NCI-H2029 (cell line): ENCODE data around the gene LCE6A.

Source experiments
- DNase-seq: peaks from one replicate; lab custom pipeline; 2025; lab: John Stamatoyannopoulos, UW

The LCE6A gene

DNA sequence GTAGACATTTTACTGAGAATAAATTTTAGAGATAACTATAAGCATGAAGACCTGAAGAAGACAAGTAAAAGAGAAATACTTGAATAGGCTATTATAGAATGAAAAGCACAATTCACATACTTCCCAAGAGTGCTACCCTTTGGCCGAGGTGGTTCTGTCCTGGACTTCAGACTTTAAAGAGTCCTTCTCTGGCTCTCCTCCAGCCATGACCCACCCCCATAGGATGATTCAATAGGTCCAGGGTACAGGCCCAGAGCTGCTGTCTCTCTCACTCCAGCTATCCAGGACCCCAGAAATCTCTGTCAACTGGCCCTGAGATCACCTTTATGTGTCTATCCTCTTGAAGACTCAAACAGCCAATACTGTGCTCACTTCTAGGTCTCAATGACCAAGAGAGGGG lies 34.2 kb downstream of the LCE6A start:
- no peak for DNase-seq

- no peak for DNase-seq
Measured at GRCh38 chr1:152878042-152878441, 35.4 kb downstream of the LCE6A start, which contains the start of gene SMCP. Gene SMCP (plus strand): TSS chr1:152878322. CDS start chr1:152884423, 6,101 bp downstream.

- DNase-seq = no peak
Measured at GRCh38 chr1:152879559-152880198, 37.0 kb downstream of the LCE6A start.

GRCh38 chr1:152880316-152880715 lies 37.7 kb downstream of the LCE6A start:
- no peak for DNase-seq

DNA sequence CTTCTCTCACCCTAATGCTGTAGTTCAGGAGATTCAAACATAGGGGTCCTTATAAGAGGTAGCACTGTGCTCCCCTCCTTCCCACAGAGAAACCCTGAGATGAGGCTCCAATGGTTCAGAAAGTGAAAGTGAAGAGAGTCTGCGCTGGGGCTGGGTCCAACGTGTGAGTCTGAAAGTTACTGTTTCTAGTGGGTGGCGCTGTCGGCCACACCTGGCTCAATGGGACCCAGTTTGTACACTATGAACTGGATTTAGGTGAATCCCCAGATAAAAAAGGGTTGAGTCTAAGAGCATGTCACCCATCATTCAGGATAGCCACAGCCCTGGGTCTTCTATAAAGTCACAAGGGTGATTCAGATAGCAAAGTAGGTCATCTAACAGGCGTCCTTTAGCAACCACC lies 38.3 kb downstream of the LCE6A start:
- no peak for DNase-seq

DNA sequence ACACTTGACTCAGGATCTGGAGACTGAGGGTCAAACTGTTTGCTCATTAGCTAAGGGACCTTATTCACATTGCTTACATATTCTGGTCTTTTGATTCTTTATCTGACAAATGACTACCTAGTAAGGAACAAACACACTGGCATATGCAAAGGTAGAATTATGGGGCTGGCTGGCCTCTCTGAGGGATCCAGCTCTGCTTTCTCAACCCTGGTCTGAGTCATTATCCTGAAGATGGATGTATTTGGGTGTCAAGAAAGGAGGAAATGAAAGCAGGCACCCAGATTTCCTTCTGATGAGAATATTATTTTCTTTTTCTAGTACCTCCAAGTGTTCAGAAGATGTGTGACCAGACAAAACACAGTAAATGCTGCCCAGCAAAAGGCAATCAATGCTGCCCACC lies 41.4 kb downstream of the LCE6A start:
- no peak for DNase-seq

DNA sequence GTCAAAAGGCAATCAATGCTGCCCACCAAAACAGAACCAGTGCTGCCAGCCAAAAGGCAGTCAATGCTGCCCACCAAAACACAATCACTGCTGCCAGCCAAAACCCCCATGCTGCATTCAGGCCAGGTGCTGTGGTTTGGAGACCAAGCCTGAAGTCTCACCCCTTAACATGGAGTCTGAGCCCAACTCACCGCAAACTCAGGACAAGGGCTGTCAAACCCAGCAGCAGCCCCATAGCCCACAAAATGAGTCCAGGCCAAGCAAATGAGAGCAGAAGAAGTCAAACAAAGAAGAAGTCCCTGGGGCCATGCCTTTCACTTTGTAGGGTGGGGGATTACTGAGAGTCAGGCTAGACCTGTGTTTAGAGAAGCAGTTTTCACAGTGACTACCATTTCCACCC lies 41.9 kb downstream of the LCE6A start:
- DNase-seq = no peak

DNA sequence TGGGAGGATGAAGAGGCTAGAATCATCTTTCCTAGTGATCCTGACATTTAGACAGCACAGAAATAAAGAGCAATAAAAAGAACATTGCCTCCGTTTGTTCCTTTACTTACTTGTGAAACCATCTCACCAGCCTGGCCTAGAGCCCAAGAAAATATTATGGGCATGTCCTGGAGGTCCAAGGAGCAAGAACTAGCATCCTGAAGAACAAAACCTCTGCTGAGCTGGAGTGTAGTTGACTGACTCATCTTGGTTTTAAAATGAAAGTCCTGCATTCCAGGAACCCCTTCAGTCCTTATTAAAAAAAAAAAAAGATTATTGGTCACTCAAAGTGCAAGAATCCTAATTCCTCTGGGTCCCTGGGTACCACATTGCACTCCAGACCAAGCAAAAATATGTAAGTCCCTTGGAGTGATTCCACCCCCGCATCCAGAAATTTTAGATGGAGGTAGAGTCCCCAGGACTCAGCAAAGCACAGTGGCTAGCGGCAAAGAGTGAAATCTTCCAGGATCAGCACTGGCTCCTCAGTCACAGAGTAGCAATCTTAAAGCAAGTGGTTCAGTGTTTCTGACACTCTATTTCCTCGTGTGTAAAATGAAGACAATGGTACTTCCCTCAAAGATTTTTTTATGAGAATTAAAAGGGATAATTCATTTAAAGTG lies 42.4 kb downstream of the LCE6A start:
- no peak for DNase-seq

DNA sequence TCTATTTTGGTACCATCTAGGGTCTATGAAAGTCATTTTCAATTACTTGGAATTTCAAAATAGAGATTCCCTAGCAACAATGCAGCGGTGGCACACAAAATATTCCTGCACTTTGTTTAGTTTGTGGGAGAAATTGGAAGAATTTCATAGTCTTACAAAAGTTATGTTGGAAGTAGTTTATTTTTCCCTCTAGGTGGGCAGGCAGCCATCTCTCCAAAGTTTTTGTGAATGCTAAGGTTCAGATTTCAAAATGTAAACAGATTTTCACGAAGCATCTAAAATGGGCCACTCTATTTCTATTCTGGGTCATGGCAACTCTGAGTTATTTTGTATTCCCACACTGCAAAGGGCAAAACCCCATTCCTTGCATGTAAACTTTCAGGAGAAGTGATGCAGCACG lies 43.4 kb downstream of the LCE6A start:
- no peak for DNase-seq

DNA sequence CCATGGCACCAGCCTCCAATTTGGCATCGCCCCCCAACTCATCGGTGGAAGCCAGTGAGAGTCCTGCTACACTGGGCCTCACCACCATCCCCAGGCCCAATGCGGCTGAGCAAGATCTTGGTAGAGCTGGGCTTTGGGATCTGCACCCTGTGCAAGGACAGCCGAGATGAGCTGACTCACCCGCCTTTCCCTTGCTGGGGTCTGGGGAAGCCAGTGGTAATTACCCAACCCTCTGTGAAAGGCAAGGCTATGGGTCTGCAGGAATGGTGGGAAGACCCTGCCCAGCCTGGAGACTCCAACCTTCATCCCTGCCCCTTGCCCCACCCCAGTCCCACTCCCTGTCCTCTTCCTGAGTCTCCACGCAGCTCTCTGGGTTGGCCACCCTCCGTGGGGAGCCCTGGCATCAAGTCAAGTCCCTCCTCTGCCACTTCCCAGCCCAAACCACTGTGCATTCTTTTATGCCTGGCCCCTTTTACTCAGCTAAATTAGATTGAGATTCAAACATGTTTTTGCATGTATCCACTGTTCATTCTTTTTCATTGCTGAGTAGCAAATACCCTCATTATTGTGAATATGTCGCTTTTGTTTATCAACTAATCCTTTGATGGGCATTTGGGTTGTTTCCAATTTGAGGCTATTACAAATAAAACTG lies 44.2 kb downstream of the LCE6A start:
- DNase-seq = no peak

DNA sequence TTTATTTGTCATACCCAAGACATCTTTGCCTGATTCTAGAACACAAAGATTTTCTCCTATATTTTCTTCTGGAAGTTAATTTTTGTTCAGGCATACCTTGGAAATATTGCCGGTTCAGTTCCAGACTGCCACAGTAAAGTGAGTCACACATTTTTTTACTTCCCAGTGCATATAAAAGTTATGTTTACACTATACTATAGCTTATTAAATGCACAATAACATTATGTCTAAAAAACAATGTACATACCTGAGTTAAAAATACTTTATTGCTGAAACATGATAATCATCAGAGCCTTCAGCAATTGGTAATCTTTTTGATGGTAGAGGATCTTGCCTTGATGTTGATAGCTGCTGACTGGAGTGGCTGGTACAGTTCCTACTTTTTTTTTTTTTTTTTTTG lies 45.5 kb downstream of the LCE6A start:
- no peak for DNase-seq
